IPS DF 6.9 (cell line): Measurements from ENCODE around the gene ATG2A.

Source experiments
- DNase-seq: peaks from one replicate; pipeline ENCODE4 v3.0.0-alpha.2; 2013; ENCODE audit warnings: low read depth, low spot score
- H3K27ac ChIP-seq: one replicate; pipeline ENCODE4 v1.5.1; 2013; ENCODE audit warnings: low read length, control low read depth
- H3K27me3 ChIP-seq: 2 replicates; pipeline ENCODE4 v1.6.1; 2013; ENCODE audit warnings: mild to moderate bottlenecking, low read length; ENCODE audit not compliant: control insufficient read depth, insufficient read depth
- H3K36me3 ChIP-seq: 2 replicates; pipeline ENCODE4 v1.6.1; 2013; ENCODE audit warnings: low read length; ENCODE audit not compliant: control insufficient read depth, insufficient read depth
- H3K4me1 ChIP-seq: 2 replicates; pipeline ENCODE4 v1.6.1; 2013; ENCODE audit warnings: low read length; ENCODE audit not compliant: control insufficient read depth, insufficient read depth
- H3K4me3 ChIP-seq: 2 replicates; pipeline ENCODE4 v1.5.1; 2013; ENCODE audit warnings: mild to moderate bottlenecking, low read length
- H3K9me3 ChIP-seq: 2 replicates; pipeline ENCODE4 v1.6.1; 2013; ENCODE audit warnings: low read length, inconsistent platforms; ENCODE audit not compliant: control insufficient read depth, insufficient read depth
- WGBS: extraction: QIAGEN DNeasy Blood & Tissue Kit; methylation state at CpG from one replicate; pipeline ENCODE4 v1.1.7; 2013; ENCODE audit warnings: mixed read lengths, missing lambda C conversion rate; ENCODE audit not compliant: insufficient read length, insufficient coverage; 5-methylcytosine and 5-hydroxymethylcytosine counted together

Gene ATG2A

DNA sequence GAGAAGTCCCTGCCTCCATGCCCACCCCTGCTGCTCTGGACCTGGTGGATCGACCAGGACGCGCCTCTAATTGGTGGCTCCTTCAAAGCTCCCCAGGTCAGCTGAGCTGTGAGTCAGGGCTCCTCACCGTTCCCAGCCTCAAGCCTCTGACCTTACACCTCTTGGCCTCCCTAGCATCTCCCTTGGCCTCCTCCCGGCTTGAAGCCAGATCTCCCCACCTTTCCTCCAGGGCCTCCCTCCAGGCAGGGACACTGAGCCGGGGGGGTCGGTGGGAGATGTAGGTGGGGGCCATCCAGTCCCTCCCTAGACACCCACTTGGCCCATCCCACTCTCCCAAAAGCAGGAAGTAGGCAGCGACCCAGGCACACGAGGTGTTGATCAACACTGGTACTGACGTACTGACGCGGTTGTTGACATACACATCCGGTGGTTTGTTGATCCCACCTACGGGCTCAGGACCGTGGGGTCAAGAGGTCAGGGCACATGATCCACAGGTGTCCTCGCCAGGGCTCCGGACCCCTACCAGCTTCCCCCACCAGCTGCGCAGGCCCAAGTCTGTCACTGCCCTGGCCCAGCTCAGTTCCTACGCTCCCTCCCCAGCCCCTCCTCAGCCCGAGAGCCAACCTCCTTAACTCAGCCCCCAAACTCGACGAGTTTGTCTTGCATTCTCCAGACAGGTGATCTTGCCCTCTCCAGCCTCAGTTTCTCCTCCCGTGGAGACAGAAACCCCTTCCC is 802 bp downstream of the ATG2A start:
- no peak for DNase-seq

DNA sequence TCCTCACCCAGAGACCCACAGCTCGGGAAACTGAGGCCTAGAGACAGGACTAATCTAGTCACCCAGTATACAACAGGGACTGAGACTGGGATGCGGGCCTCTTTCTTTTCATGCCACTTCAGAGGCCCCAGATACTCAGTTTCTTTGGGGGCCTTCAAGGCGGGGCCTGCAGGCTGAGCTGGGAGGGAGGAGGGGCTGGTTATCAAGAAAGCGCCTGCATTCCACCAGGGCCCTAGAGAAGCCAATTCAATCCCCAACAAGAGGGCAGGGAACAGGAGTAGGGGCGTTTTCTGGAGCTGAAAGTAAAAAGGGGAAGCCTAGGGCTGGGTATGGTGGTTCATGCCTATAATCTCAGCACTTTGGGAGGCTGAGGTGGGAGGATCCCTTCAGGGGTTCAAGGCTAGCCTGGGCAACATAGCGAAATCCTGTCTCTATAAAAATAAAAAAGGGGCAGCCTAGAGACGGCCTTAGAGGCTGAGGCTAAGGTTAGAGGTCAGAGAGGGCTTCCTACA is 1.6 kb downstream of the ATG2A start:
- DNase-seq: no peak
- H3K4me3 ChIP-seq: no peak overlapping the region
- H3K27me3 ChIP-seq: no peaks in the 10 kb centered on the region
- no peaks in the 10 kb centered on the region; the same call in 1 of the 2 replicates for H3K4me1 ChIP-seq
- no peaks in the 10 kb centered on the region for H3K9me3 ChIP-seq
- no peak overlapping the region for H3K27ac ChIP-seq
- peaks cover 19% of the 10 kb centered on the region for H3K36me3 ChIP-seq
- no CpG with 5 or more reads among the region's 7 CpGs for WGBS

More for the DNA sequence above, 802 bp downstream of the ATG2A start:
- Histone ChIP-seq H3K4me1 (no peaks in the 10 kb centered on the region; the same call in 1 of the 2 replicates), H3K36me3 (peaks cover 12% of the 10 kb centered on the region), H3K4me3 (peak overlapping the region; percentile 79; the same call in 1 of the 2 replicates), H3K27ac (no peak overlapping the region), H3K27me3 (no peaks in the 10 kb centered on the region), H3K9me3 (no peaks in the 10 kb centered on the region)
- WGBS: no CpG with 5 or more reads among the region's 23 CpGs

- H3K27ac ChIP-seq: no peak overlapping the region
- H3K36me3 ChIP-seq: peaks cover 25% of the 10 kb centered on the region
- WGBS: no CpG with 5 or more reads among the region's 17 CpGs
- no peaks in the 10 kb centered on the region for H3K9me3 ChIP-seq
- DNase-seq: no peak
- H3K27me3 ChIP-seq: no peaks in the 10 kb centered on the region
- no peaks in the 10 kb centered on the region; the same call in 1 of the 2 replicates for H3K4me1 ChIP-seq
- H3K4me3 ChIP-seq: no peak overlapping the region
Measured at GRCh38 chr11:64914123-64914522, 2.9 kb downstream of the ATG2A start.

- peaks cover 25% of the 10 kb centered on the region for H3K36me3 ChIP-seq
- no CpG with 5 or more reads among the region's 18 CpGs for WGBS
Measured at GRCh38 chr11:64913171-64913727, 3.8 kb downstream of the ATG2A start.

DNA sequence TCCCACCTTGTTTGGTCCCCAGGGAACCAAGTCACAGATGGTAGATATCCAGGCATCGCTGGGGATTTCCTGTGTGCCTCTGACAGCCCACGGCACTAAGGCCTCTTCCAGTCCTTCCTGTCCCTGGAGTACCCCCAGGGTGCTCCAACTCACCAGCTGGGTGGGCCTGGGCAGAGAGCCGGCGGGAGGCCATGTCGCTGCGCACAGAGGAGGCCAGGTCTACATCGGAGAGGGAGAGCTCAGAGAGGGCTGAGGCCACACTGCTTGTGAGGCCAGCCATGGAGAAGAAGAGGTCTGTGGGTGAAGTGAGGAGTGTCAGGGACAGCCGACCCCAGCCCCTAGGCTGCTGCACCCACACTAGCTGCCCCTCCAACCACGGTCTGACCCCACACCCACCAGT is 5.3 kb downstream of the ATG2A start:
- WGBS: no CpG with 5 or more reads among the region's 9 CpGs
- no peak overlapping the region for H3K27ac ChIP-seq
- peaks cover 34% of the 10 kb centered on the region for H3K36me3 ChIP-seq
- no peaks in the 10 kb centered on the region for H3K27me3 ChIP-seq
- DNase-seq: no peak
- H3K4me3 ChIP-seq: no peak overlapping the region
- H3K9me3 ChIP-seq: no peaks in the 10 kb centered on the region
- no peaks in the 10 kb centered on the region; the same call in 1 of the 2 replicates for H3K4me1 ChIP-seq

More at GRCh38 chr11:64913171-64913727, 3.8 kb downstream of the ATG2A start:
- no peaks in the 10 kb centered on the region for H3K9me3 ChIP-seq
- DNase-seq: no peak
- no peaks in the 10 kb centered on the region; the same call in 1 of the 2 replicates for H3K4me1 ChIP-seq
- H3K4me3 ChIP-seq: no peak overlapping the region
- H3K27ac ChIP-seq: no peak overlapping the region
- no peaks in the 10 kb centered on the region for H3K27me3 ChIP-seq

DNA sequence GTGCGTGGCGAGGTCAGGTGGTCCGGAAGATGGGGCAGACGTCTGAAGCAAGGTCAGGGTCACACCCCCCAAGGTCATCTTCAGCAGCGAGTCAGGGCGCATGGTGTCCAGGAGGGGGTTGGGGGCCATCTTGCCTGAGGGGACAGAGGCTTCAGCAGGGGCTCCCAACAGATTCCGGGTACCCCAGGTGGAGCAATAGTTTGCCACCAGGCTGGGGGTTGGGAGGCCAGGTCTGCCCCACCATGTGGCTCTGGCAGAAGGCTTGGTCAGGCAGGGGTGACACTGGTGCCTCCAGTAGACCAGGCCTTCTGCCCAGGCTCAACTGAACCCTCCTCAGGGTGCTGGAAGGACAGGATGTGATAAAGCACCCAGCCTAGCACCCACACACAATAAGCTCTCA is 5.9 kb downstream of the ATG2A start:
- no peaks in the 10 kb centered on the region; the same call in 1 of the 2 replicates for H3K4me1 ChIP-seq
- H3K36me3 ChIP-seq: peaks cover 37% of the 10 kb centered on the region
- WGBS: no CpG with 5 or more reads among the region's 7 CpGs

DNA sequence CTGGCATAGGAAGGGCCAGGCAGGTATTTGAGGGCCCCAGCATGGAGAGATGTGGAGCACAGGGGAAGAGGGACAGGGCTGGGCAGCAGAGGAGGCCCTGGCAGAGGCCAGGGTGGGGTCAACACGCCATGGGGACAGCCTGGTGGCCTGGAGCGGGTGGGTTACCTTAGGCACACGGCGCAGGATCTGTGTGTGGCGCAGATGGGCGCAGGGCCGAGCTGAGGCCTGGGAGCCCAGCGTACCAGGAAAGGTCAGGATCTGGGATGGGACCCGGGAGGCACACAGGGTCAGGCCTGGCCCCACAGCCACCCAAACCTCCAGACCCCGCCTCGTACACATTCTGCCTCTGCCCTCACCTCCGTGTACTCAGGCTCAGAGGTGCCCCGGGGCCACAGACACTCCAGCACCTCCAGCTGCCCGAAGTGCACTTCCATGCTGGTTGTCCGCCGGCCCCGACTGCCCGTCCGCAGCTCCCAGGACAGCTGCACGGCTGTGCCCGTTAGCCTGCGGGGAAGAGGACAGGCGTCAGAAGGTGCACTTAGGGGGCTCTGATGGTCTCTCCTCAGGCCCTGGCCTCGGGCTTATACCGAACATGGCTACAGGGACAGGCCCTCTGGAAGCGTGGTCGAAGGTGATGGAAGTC is 6.4 kb downstream of the ATG2A start:
- no CpG with 5 or more reads among the region's 27 CpGs for WGBS
- H3K9me3 ChIP-seq: no peaks in the 10 kb centered on the region
- H3K36me3 ChIP-seq: peaks cover 43% of the 10 kb centered on the region

More for the DNA sequence above, 5.9 kb downstream of the ATG2A start:
- no peaks in the 10 kb centered on the region for H3K9me3 ChIP-seq
- no peak overlapping the region for H3K4me3 ChIP-seq
- DNase-seq: no peak
- no peak overlapping the region for H3K27ac ChIP-seq
- H3K27me3 ChIP-seq: no peaks in the 10 kb centered on the region

DNA sequence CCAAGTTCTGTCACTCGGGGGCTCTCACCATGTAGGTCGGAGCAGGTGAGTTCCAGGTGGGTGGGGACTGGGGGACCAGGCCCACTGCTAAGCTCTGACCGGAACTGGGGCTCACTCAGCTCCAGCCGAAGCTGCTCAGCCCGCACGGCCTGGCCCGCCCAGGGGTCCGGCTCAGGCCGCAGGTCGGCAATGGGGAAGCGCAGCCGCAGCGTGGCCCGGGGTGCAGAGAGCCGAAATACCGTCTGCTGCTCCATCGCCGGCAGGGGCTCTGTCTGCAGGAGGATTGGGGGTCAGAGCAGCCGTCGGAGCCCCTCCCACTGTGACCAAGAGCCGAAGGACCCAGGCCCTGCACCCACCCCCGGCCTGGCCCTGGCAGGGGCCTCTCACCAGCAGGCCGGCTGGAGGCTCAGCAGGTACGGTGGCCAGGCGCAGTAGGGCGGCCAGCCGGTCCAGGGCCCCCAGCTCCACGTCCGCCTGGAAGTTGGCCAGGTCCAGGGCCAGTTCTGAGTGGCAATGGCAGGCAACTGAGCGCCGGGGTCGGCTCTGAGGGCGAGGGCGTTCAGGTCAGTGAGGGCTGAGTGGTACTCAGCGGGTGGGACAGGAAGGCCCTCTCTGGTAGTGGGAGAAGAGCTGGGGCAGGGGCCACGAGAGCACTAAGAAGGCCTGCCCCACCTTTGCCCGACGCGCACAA is 7.2 kb downstream of the ATG2A start:
- WGBS: no CpG with 5 or more reads among the region's 39 CpGs

More for the DNA sequence above, 6.4 kb downstream of the ATG2A start:
- H3K4me3 ChIP-seq: no peak overlapping the region
- no peak for DNase-seq
- no peaks in the 10 kb centered on the region; the same call in 1 of the 2 replicates for H3K4me1 ChIP-seq
- H3K27ac ChIP-seq: no peak overlapping the region
- no peaks in the 10 kb centered on the region for H3K27me3 ChIP-seq

DNA sequence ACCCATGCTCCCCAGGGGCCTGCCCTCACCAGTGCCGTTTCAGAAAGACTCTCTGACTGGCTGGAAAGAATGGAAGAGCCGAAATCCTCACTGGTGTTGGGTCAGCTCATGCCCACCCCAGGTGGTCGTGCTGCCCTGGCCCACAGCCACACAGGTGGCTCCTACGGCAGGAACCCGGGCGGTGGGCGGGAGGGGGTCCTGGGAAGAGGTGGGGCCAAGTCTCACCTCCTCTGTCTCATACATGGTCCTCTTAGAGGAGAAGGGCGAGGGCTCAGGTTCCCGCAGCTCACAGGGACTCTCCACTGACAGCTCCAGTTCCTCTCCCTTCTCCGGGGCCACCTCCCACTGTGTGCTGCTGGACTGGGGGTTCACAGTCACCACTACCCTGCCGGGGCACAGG is 8.2 kb downstream of the ATG2A start:
- WGBS: no CpG with 5 or more reads among the region's 11 CpGs
- H3K36me3 ChIP-seq: peaks cover 45% of the 10 kb centered on the region
- H3K27ac ChIP-seq: no peak overlapping the region
- no peaks in the 10 kb centered on the region for H3K27me3 ChIP-seq
- no peak for DNase-seq
- no peaks in the 10 kb centered on the region; the same call in 1 of the 2 replicates for H3K4me1 ChIP-seq
- H3K4me3 ChIP-seq: no peak overlapping the region
- no peaks in the 10 kb centered on the region for H3K9me3 ChIP-seq

More for the DNA sequence above, 7.2 kb downstream of the ATG2A start:
- Histone ChIP-seq H3K27ac (no peak overlapping the region), H3K27me3 (no peaks in the 10 kb centered on the region), H3K9me3 (no peaks in the 10 kb centered on the region), H3K36me3 (peaks cover 46% of the 10 kb centered on the region), H3K4me3 (no peak overlapping the region), H3K4me1 (no peaks in the 10 kb centered on the region; the same call in 1 of the 2 replicates)
- DNase-seq: no peak

GRCh38 chr11:64906314-64906635 is 10.7 kb downstream of the ATG2A start:
- no peak for DNase-seq
- peaks cover 40% of the 10 kb centered on the region for H3K36me3 ChIP-seq
- no CpG with 5 or more reads among the region's 13 CpGs for WGBS
- H3K4me1 ChIP-seq: no peaks in the 10 kb centered on the region
- H3K4me3 ChIP-seq: no peak overlapping the region
- no peaks in the 10 kb centered on the region for H3K27me3 ChIP-seq
- H3K27ac ChIP-seq: no peak overlapping the region
- no peaks in the 10 kb centered on the region for H3K9me3 ChIP-seq
